Measurements from ENCODE around the gene LRRC40.
"Not testable (repeated sequence)": the region's sequence is repeated elsewhere in the genome, so short reads cannot be mapped to it uniquely, and the experiment has no call there.

Gene LRRC40

DNA sequence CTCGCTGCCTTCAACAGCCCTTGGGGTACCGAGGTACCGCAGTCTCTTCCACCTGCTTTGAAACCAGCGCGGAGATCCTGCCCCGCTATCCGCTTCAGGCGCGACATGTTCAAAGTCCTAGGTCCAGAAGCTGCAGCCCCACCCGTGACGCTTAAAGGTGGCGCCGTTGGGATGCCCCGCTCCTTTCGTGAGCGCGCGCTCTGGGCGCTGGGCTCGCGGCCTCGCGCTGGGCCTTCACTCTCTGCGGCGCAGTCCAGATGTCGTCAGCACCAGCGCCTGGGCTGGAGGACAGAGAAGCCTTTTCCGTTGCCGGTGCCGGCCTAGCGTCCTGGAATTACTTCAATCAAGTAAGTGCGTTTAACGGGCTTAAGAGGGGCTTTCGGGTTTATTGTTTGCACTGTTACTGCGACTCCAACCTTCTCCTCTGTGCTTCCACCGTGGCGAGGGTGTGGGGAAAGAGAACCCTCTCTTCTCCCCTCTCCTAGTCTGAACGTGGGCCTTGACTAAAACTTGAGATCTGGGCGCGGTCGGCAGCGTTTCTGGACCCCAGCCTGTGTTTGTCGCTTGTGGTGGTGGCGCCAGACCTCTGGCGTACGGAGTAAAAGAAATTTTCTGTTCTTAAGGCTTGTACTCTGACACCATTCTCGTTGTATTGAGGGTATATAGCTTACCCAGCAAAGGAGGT is at the start of gene LRRC40:
LRRC40 (minus strand) TSS at position 146 of the 685 bp plus-strand sequence; CDS start at position 107, 39 bp downstream.
- peak; percentile 93 to 97 for DNase-seq

DNA sequence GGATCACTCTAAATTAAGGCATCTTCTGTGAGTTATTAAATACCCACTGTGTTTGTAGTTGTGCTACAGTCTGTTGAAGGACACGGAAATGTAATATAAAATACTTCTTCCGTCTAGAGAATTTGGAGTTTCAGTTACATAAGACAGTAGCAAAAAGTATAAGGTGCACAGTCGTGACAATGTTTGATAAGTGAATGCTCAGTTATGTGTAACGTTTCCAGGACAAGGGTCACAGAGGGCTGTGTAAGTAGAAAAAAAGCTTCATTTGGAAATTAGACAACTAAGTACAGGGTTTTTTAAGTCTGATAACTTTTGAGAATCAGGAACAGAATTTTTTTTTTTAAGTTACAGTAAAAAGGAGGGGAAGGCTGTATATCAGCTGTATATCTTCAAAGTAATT is 43.4 kb upstream of the LRRC40 start:
- no peak for DNase-seq

DNA sequence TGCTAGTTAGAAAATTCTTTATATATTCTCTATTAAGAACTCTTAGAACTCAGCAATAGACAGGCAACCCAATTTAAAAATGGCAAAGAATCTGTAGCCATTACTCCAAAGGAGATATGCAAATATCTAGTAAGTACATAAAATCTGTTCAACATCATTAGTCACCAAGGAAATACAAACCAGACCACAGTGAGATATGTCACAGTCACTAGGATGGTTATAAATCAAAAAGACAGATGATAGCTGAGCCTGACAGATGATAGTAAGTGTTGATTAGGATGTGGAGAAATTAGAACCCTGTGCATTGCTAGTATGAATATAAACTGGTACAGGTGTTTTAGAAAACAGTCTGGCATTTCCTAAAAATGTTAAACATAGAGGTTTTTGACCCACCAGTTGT is 42.4 kb upstream of the LRRC40 start:
- DNase-seq = no peak

DNA sequence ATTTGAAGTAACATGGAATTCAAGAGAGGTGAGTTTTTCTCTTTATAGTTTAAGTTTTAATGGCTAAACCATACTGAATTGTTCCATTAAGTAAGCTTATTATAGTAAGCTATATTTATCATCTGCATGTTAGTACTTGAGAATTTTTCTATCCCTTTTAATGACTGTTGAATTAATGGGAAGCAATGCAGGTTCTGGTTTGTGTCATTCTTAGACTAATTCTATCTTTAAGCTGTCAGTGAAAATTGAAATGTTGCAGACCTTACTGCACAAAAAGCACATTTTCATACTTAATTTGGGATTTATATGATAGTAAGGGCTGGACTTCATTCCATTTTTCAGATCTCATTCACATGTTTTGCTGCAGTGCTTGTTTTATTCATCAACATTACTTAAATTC is 41.7 kb upstream of the LRRC40 start:
- no peak for DNase-seq

DNA sequence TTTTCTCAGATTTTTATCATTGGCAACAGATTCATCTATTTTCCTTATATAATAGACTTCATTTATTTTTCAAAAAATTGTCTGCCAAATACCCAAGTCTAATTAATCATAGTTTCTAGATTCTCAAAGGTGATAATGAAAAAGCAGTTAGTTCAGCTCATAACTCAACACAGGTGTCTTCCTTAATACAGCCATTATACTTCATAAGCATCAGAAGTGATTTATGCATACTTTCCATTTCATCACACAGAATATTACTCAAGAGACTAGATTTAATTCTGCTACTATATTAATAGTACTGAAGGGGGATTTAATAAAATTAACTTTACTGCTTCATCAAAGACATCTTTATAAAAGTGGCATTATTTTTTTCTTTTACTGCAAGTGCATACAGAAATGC is 34.6 kb upstream of the LRRC40 start:
- no peak for DNase-seq

DNA sequence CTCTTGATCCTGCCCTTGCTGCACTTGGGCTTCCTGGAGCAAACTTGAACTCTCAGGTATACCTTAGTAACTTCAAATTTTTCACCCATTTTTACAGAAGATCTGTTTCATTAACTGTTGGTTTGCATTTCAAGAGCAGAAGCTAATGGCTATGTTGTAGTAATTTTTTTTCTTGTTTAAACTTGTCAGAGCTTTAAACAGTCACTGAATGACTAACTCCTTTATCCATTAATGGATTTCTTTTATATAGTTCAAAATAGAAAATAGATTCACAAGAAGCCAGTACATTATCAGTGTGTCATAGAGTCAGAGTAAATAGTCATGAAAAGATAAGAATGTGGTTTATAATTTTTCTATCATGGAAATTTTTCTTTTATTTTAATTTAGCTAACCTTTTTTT is 29.4 kb upstream of the LRRC40 start:
- no peak for DNase-seq

DNA sequence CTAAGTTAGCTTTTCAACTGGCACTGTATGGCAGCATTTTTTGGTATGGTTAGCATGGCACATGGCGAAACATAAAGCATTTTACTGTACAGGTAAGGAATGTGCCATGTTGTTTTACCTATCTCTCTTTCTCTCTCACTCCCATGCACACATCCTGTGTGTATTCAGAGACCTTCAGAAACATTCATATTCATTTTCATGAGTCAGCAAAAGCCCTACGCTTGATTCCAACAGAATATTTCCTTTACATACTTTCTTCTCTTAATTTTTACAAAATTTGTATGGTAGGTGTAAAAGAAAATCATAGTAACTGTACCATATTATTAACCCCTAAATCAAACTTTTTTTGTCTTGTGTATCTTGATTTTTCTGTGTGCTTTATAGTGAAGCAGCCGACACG is 26.1 kb upstream of the LRRC40 start:
- no peak for DNase-seq

DNA sequence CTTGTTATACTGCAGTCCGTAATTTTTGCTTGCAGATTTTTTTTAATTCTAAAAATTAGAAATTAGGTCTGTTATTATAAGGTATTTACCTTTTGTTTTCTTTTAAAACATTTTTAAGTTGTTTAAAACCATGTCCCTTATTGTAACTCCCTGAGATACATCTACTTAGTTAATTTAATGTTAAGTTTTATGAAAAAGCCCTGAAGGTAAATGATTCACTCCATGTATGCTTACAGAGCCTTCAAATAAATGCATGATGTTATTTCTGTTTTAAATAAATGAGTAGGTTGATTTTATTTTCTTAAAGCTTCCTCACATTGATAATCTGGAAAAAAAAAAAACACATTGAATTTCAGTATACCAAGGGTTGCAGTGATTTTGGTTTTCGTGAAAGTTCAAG is 23.3 kb upstream of the LRRC40 start:
- DNase-seq = no peak

DNA sequence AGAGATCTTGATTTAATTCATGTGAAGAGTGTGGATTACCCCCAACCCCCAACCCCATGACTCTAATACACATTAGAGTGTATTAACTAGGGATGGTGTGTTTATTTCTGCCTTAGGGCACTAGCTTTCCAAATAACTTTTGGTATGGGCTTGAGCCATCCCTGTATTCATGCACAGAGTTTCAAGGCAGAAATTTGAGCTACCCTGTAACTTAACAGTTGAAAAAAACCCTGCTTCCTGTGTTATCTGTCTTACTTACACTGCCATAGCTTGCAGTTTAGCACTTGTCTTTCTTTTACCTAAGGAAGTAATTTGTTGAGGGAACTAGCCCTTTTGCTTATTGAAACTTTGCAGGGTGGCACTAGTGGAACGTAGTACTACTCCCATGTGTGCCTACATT is 22.1 kb upstream of the LRRC40 start:
- no peak for DNase-seq

DNA sequence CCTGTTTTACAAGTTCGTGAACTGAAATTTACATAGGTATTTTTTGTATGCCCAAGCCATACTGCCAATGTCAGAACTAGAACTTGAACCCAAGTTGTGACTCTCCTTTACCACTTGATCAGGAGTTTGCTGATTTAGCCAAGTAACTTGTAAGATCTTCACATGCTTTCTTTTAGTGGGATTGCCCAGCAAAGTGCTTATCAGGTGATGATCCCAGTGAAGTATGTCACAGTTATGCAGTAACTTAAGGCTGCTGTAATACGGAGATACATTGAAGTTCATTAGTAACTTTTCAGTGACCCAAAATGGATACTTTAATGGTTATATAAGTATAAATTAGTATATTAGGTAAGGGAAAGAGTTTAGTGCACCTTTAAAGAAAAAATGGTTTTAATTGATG is 19.6 kb upstream of the LRRC40 start:
- no peak for DNase-seq

DNA sequence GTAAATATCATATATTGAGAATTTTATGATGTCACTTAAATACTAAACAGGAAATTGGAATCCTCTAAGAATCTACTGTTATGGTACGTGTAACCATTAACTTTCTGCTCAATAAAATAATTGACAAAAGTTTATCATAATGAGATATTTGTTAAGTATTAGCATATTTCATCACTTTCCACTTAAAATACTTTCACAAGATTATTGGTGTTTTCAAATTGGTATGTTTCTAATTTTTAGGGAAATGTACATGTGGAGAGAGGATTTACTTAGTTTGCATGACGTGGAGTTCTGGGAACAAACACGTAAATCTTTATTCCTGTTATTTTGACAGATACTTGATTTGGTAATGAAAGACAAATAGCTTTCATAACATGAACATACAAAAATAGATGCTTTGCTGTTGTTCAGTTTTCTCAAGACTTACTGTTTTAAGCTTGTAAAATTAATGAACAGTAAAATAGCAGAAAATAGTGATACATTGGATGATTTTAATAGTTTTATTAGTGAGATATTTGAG is 17.4 kb upstream of the LRRC40 start:
- no peak for DNase-seq

DNA sequence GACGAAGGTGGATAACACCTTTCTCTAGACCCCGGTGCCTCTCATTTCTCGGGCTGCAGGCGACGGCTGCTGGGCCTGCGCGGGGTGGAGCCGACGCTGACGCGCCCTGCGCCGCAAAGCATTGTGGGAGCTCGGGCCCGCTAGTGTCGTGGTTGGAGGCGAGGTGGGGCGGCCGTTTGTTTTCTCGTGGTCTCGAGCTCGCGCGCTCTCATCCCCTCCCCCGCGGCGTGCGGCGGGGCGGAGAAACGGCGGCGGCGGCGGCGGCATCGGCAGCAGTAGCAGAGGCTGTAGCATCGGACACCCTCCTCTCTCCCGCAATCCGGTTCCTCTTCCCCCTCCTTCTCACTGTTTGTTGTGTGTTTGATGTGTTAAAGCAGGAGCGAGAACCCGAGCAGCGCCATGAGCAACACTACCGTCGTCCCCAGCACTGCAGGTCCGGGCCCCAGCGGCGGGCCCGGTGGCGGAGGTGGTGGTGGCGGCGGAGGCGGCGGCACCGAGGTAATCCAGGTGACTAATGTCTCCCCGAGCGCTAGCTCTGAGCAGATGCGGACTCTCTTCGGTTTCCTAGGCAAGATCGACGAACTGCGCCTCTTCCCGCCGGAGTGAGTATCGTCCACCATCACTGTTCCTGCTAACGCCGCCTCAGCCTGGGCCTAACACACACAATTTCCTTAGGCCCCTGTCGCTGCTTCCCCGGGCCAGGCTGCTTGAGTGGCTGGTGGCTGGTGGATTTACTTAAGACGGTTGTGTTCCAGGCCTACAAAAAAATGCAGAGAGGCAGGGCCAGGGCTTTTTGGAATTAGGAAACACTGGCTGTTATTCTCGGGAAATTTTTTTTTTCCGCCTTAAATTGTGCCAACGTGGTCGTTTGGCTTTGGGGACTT is 16.1 kb upstream of the LRRC40 start, which contains the start of gene SRSF11:
SRSF11 (plus strand) TSS at position 143 of the 884 bp plus-strand sequence; CDS start at position 400, 257 bp downstream.
- peak; percentile 93 to 94 for DNase-seq

DNA sequence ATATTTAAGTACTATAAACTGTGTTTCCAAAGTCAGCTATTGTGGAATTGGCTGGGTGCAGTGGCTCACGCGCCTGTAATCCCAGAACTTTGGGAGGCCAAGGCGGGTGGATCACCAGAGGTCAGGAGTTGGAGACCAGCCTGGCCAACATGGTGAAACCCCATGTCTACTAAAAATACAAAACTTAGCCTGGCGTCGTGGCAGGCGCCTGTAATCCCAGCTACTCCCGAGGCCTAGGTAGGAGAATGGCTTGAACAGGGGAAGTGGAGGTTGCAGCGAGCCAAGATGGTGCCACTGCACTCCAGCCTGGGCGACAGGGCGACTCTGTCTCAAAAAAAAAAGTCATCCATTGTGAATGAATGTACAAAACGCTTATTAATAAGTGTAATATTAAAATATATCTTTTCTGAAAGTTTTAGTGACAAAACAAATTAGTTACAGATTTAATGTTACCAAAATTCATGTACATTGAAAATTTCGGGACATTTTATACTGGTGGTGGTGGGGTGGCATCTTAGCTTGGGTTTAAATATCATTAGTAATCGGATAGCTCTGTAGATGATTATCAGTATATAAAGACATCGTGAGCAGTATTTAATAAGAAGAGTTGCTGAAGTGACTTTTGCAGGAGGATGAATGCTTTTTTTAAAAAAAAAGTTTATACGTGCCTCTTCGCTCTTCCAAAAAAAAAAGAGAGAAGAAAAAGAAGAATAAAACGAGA is 15.3 kb upstream of the LRRC40 start:
- no peak for DNase-seq

DNA sequence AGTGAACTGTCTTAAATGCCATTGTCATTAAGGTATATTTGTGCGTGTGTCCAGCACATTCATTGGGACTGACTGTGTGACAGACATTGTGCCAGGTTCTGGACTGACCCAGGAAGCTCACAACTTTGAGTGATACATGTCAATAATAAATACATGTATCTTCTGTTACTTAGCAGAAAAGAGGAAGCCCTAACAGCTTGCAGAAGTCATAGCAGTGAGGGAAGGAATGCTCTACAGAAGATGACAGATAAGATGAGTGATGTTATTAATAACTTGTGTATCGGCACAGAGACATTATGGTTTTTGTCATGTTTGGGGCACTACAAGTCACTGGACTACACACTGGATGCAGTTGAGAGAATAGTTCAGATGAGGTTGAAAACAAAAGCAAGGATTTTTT is 14.6 kb upstream of the LRRC40 start:
- no peak for DNase-seq

DNA sequence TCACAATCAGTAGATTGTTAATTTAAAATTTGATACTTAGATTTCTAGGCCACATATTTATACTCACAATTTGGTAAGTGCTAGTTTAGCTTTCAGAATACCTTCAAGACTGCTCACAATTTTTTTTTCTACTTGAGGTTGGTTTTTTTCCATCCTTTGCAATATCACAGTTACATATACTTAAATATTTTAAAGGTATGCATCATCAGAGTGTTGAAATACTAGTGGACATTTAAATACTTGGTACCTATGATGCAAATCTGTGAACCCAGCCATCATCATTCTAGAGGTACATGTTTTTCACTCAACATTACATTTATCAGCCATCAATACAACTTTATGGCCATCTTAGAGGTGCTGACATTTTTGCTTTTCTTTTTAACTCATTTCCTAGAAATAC is 6.2 kb upstream of the LRRC40 start:
- DNase-seq = no peak

DNA sequence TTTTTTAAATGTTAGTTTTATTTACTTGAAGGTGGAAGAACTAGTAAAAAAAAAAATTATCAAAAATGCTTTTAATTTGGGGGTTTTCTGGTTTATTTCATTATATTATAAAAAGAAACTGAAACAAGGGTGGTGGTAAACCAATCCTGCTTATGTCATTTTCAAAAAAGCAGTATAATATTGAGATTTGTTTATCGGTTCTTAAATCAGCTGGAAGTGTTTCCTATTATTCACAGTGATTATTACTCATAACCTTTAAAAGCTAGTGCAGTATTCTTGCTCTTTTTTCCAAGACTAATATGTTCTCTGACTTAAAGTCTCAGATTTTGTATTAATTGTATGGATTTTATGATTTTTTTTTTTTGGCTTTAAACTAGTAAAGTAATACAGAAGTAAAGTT is 5.4 kb upstream of the LRRC40 start:
- no peak for DNase-seq

DNA sequence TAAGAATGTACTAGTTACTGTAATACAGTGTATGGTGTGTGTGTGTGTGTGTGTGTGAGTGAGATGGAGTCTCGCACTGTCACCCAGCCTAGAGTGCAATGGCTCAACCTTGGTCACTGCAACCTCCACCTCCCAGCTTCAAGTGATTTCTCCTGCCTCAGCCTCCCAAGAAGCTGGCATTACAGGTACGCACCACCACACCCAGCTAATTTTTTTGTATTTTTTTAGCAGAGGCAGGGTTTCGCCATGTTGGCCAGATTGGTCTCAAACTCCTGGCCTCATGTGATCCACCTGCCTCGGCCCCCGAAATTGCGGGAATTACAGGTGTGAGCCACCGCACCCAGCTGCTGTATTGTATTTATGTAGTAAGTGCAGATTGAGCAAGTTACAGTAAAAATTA is 2.9 kb upstream of the LRRC40 start:
- no peak for DNase-seq

DNA sequence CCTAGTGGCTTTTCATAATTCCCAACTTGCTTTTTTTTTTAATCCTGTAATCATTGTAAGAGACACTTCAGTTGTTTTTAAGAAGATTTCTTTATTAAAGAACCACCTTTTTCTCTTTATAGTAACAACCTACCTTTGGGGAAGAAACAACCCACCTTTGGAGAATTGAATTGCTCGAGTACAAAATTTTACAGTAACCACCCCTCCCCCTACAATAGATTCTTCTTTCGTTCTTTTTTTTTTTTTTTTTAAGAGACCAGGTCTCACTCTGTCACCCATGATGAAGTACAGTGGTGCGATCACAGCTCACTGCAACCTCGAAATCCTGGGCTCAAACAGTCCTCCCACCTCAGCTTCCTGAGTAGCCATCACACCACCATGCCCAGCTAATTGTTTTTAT is 2.1 kb upstream of the LRRC40 start:
- no peak for DNase-seq

DNA sequence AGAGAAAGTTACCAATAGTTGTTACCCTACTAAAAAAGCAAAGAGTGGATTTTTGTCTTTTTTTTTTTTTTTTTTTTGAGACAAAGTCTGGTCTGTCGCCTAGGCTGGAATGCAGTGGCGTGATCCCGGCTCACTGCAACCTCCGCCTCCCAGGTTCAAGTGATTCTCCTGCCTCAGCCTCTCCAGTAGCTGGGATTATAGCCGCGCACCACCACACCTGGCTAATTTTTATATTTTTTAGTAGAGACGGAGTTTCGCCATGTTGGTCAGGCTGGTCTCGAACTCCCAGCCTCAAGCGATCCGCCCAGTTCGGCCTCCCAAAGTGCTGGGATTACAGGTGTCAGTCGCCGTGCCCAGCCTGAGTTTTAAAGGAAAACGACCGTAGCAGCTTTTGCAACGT is 1.5 kb upstream of the LRRC40 start:
- not testable (repeated sequence) for DNase-seq

DNA sequence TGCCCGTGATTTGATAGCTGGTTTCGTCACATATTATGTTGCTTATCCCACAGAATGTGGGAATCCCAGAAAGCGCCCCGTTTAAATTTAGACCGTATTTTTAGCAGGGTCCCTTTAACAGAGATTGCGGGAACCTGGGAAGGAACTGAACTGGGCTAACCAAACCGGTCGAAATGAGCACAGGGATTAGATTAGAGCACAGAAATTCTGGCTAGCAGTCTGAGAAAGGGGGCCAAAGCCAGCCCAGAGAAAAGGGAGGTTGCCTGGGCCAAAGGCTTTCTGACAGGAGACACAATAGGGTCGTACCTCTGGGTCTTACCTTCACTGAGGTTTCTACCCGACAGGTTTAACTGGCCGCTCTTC is 327 bp downstream of the LRRC40 start:
- DNase-seq = peak in 1 of 2 experiments; percentile 36

DNA sequence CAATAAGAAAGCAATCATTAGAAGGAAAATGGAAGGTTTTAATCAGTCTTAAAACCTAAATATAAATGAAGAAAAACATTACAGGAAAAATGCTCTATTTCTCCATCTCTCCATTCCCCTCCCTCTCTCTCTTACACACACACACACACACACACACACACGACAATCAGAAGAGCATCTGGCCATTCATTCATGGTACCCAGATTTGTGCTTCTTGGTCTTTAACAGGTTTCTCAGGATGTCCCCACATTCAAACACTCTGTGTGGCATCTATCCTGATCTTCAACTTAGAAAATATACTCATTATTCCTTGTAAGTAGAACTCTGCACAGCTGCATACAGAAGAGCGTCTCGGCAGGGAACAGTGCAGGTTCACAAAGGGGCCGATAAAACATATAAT is 779 bp downstream of the LRRC40 start:
- DNase-seq = peak in 1 of 2 experiments; percentile 48

DNA sequence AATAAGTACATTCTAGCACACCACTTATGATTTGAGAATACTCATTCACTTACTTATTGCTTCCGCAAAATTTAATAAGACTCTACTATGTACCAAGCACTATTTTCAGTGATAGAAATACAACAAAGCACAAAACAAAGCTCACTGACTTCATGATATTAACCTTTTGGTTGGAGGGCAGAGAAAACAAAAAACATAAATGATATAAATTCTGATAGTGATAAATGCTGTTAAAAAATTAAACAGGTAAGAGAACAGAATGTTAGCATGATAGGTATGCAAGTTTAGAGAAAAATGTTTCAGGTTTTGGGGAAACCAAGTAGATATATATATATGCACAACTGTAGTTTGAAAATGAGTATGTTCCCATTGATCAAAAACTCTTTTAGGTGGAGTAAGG is 1.2 kb downstream of the LRRC40 start:
- no peak for DNase-seq

DNA sequence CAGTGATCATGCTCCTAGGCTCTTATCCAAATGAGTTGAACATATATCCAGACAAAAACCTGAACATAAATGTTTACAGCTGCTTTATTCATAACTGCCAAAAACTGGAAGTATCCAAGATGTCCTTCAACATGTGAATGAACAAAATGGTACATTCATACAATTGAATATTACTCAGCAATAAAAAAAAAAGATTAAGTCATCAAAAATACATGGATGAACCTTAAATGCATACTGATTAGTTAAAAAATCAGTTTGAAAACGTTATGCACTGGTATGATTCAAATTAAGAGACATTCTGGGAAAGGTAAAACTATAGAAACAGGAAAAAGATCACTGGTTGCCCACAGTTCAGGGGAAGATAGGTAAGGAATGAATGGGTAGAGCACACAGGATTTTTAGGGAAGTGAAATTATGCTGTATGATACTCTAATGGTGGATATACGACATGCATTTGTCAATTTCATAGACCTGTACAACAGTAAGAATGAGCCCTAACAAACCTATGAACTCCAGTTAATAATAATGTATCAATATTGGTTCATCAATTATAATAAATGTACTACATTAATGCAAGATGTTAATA is 3.1 kb downstream of the LRRC40 start:
- DNase-seq = no peak
